ELF-1 (cell line): ENCODE measurements around the gene CCNL1.
"Not testable (repeated sequence)": the region's sequence is repeated elsewhere in the genome, so short reads cannot be mapped to it uniquely, and the experiment has no call there.

Source experiments
- DNase-seq: peaks from one replicate; pipeline ENCODE4 v3.0.0-alpha.2; 2016; ENCODE audit warnings: low read depth, low spot score

CCNL1 gene

GRCh38 chr3:157159762-157160657 is at the start of gene CCNL1:
CCNL1 (minus strand) TSS chr3:157160147; CDS start chr3:157160094, 53 bp downstream.
- DNase-seq = peak; percentile 98

- DNase-seq = no peak
Measured at GRCh38 chr3:157204880-157205279, 44.9 kb upstream of the CCNL1 start.

GRCh38 chr3:157204431-157204830 is 44.5 kb upstream of the CCNL1 start:
- DNase-seq = no peak

GRCh38 chr3:157201648-157202278 is 41.8 kb upstream of the CCNL1 start:
- no peak for DNase-seq

- no peak for DNase-seq
Measured at GRCh38 chr3:157199841-157200240, 39.9 kb upstream of the CCNL1 start.

GRCh38 chr3:157195965-157196364 is 36.0 kb upstream of the CCNL1 start:
- DNase-seq = no peak

- not testable (repeated sequence) for DNase-seq
Measured at GRCh38 chr3:157191149-157191548, 31.2 kb upstream of the CCNL1 start.

- no peak for DNase-seq
Measured at GRCh38 chr3:157190380-157190872, 30.5 kb upstream of the CCNL1 start.

GRCh38 chr3:157188391-157188790 is 28.4 kb upstream of the CCNL1 start:
- DNase-seq = no peak

GRCh38 chr3:157182879-157183278 is 22.9 kb upstream of the CCNL1 start:
- no peak for DNase-seq

GRCh38 chr3:157180262-157180661 is 20.3 kb upstream of the CCNL1 start:
- no peak for DNase-seq

- no peak for DNase-seq
Measured at GRCh38 chr3:157179365-157179803, 19.4 kb upstream of the CCNL1 start.

- not testable (repeated sequence) for DNase-seq
Measured at GRCh38 chr3:157178503-157179364, 18.8 kb upstream of the CCNL1 start.

GRCh38 chr3:157177801-157178453 is 18.0 kb upstream of the CCNL1 start:
- DNase-seq = not testable (repeated sequence)

GRCh38 chr3:157176934-157177333 is 17.0 kb upstream of the CCNL1 start:
- DNase-seq = no peak

- peak; percentile 46 for DNase-seq
Measured at GRCh38 chr3:157175691-157176507, 16.0 kb upstream of the CCNL1 start.

- DNase-seq = peak; percentile 100
Measured at GRCh38 chr3:157174649-157175498, 14.9 kb upstream of the CCNL1 start.

GRCh38 chr3:157174290-157174648 is 14.3 kb upstream of the CCNL1 start:
- DNase-seq = no peak

GRCh38 chr3:157173343-157173742 is 13.4 kb upstream of the CCNL1 start:
- DNase-seq = not testable (repeated sequence)
